TTC549 (cell line): ENCODE results near the gene AXIN1.
"Not testable (repeated sequence)": the region's sequence is repeated elsewhere in the genome, so short reads cannot be mapped to it uniquely, and the experiment has no call there.

Experiments used
- FAIRE-seq: peaks from 2 replicates; lab custom pipeline; 2012; peaks lifted over from hg19 to GRCh38; lab: Jason Lieb, UNC

Gene AXIN1

DNA sequence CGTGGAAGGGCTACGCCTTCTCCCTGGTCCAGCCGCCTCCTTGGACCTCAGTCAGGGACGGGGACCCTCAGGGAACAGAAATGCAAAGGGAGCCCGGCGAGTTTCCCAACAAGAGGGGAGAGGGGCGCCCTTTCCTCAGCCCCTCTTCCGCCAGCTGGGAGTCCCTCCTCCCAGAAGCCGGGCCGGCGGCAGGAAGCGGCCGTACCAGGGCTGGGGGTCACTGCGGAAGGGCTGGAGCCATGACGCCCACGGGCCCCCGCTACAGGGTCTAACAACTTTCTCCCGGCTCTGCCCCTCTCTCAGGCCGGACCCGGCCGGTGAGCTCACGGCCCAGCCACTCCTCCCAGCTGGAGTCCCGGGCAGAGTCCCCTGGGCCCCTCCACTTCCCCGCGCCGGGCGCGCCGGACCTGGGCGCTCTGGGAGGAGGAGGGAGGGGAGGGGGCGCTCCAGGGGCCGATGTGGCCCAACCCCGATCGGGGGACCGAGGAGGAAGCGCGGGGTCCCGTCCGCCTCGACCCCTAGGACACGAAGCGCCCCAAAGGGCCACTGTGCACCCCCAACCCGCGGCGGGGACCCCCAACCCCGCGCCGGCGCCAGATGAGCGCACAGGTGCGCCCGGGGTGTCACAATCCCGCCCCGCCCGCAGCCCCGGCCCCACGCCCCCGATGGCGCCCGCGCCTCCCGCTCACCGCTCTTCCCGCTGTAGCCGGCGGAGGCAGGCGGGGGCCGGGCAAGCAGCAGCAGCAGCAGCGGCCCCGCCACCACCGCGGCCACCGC, 28.7 kb upstream of the AXIN1 start:
- no peak for FAIRE-seq

DNA sequence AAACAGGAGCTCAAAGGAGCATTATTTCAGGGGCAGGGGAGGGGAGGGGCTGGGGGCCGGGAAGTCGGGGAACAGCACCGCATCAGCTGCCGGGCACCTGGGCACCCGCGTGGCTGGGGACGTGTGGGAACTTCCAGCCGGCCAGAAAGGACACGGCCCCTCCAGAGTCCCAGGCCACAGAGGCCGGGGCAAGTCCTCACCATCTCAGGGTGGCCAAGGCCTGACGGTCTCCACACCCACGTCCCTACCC, 28.2 kb upstream of the AXIN1 start:
- no peak for FAIRE-seq

- FAIRE-seq = no peak
Observed at GRCh38 chr16:379961-380761, 27.6 kb upstream of the AXIN1 start.

GRCh38 chr16:379183-379960, 26.8 kb upstream of the AXIN1 start:
- no peak for FAIRE-seq

DNA sequence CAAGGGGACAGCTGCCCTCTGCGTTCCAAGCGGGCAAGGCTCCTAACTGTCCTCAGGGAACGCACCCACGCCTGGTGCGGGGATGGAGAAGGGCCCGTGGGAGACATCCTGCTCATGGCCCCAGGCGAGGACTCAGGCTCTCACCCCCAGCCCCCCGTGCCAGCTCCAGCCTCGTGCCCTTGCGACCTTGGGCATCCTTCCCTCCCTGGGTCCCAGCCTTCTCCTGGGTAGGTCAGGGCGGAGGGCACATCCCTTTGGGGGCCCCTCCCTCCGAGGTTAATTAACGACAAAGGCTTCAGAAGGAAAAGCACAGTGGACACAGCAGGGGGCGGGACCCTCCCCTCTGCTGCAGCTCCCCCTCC, 26.3 kb upstream of the AXIN1 start:
- no peak for FAIRE-seq

- FAIRE-seq = not testable (repeated sequence)
Observed at GRCh38 chr16:378113-378820, 25.7 kb upstream of the AXIN1 start.

GRCh38 chr16:377419-377951, 25.0 kb upstream of the AXIN1 start:
- FAIRE-seq = no peak

- FAIRE-seq = no peak
Observed at GRCh38 chr16:376817-377418, 24.4 kb upstream of the AXIN1 start.

DNA sequence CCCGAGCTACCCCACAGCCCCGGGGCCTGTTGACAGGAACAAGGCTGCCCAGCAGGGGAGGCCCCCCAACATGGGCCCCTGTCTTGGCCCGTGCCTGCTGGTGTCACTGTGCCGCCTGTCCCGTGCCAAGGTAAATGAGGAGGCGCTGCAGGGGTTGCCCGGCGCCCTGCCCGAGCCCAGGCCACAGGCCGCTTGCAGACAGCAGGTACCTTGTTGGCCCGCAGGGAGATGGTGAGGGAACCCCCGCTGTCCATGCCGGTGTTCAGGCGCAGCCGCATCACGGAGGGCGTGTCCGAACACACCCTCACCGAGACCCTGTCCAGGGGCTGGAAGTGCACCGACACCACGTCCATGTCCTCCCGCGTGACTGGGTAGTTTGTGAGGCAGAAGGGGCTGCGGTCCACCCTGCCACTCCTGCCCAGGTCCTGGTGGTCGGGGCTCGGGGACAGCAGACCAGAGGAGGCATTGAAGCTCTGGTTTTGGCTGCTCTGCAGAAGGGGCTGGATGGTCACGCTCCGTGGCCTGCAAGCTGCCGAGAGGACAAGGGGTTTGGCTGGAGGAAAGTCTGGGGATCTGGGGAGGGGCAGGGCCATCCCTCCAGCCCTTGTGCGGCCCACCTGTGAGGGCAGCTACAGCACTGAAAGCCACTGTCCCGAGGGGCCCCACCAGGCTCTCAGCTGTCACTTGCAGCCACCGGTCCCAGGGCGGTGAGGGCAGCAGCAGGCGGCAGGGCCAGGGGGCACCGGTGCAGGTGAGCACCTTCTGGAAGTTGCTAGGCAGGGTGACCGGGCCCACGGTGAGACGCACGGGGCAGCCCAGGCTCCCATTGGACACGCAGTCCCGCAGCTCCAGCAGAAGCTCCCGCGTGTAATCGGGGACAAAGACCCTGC, 23.6 kb upstream of the AXIN1 start:
- FAIRE-seq = no peak

DNA sequence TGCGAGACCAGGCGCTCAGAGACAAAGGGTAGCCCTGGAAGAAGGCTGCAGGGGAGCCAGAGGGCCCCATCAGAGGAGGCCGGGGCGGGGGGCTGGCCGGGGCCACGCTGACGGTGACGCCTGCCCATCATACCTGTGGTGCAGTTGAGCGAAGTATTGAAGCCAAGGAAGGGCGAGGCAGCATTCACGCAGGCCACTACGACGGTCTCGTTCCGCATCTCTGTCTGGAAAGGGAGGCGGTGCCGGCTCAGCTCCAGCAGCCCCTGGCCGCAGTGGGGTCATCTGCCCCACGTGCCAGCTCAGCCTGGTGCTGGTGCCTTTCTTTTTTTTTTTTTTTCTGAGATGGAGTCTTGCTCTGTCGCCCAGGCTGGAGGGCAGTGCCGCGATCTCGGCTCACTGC, 22.7 kb upstream of the AXIN1 start:
- FAIRE-seq = no peak

DNA sequence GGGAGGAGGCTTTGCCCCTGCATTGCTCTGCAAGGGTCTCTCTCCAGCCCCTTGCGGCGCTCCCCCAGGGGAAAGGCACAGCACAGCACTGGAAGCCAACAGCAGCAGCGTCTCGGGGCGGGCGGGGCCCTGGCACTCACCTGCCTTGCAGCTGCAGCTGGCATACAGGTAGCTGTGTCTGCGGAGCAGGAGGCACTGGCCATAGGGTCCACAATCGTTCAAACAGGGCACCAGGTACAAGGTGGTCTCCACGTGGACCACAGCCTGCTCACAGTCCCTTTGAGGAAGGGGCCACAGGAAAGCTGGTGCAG, 22.0 kb upstream of the AXIN1 start:
- no peak for FAIRE-seq

- no peak for FAIRE-seq
Observed at GRCh38 chr16:373848-374615, 21.5 kb upstream of the AXIN1 start.

DNA sequence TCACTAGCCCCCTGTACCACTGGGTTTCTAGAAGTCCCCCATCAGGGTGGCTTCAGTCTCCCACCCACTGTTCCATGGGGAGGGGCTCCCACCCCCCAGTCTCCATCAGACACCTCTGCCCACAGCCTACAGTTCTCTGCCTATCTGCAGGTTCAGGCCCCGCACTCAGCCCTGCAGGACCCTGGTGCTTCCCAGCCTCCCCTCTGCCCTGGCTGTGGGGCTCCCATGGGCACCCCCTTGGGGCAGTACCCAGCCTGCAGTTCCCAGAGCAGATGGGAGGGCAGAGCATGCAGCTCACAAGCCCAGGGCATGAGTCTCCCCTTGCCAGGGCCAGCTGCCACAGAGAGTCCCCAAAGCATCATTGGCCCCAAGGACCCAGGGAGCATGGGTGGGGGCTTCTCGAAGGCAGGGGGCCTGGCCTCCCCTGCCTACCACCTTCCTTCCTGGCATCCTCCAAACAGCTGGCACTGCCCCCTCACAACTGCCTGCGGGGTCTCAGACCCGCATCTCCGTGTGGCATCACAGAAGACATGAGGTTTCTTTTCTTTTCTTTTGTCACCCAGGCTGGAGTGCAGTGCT, 20.6 kb upstream of the AXIN1 start:
- FAIRE-seq = no peak

GRCh38 chr16:372302-372983, 19.9 kb upstream of the AXIN1 start:
- FAIRE-seq = no peak

DNA sequence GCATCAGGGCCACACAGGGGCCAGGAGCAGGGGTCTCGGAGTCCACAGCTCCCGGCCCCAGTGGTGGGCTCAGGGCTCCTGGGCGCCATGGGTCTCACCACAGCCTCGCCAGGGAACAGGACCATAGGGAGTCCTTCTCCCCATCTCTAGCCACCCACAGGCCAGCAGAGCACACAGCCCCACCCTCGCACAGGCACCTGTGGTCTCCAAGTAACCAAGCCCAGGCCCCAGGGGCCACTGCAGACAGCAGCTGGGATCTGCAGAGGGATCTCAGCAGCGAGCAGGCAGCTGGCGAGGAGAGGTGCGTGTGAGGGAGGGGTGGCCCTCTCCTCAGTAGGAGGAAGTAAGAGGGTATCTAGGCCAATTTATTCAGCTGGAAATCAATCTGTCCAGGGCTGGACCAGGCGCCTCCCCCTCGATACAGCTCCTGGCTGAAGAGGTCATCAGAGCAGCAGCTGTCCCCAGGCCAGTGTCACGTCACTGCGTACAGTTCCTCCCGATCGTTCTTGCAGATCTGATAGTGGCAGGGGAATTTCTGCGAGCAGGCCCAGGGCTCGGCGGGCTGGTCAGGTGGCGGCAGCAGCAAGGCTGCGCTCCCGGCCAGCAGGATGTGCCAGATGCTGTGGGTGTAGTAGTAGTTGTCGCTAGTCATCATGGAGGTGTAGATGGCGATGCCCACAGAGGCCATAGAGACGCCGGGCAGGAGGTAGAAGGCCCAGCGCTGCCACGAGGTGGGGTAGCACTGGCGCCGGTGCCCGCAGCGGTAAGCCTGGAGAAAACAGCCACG, 19.2 kb upstream of the AXIN1 start:
- no peak for FAIRE-seq

- no peak for FAIRE-seq
Observed at GRCh38 chr16:370979-371514, 18.5 kb upstream of the AXIN1 start.

GRCh38 chr16:370443-370842, 17.9 kb upstream of the AXIN1 start, which contains the start of gene MRPL28:
Gene MRPL28 (minus strand): TSS chr16:370538. CDS start chr16:370218, 320 bp downstream.
- FAIRE-seq = peak; percentile 71

GRCh38 chr16:369866-370436, 17.4 kb upstream of the AXIN1 start:
- FAIRE-seq = no peak
